GM18951 (cell line): ENCODE data around the gene UFD1.
A peak's percentile ranks its signal among the peaks of the same experiment; 100 is the strongest.
"Not testable (repeated sequence)": the region's sequence is repeated elsewhere in the genome, so short reads cannot be mapped to it uniquely, and the experiment has no call there.

Experiments
- POLR2A ChIP-seq: IDR thresholded peaks from 4 replicates; pipeline ENCODE4 v1.6.1; 2011; ENCODE audit warnings: mild to moderate bottlenecking; ENCODE audit not compliant: insufficient read length, insufficient read depth; ENCODE audit errors: extremely low read depth
- in situ Hi-C: fragments of 300-500 bp; cut with MboI; formaldehyde crosslinking; loops from one replicate; pipeline ENCODE4 v1.12.0; 2022; ENCODE audit warnings: low sequenced_read_pairs, mixed read lengths, inconsistent platforms; ENCODE audit not compliant: unreplicated experiment

Gene UFD1

GRCh38 chr22:19451570-19451969 lies 27.4 kb downstream of the UFD1 start:
- in situ Hi-C loops, result no loop called here
- no peak for TF ChIP-seq POLR2A

GRCh38 chr22:19450363-19451175 lies 28.4 kb downstream of the UFD1 start:
- in situ Hi-C loops, result no loop called here
- TF ChIP-seq POLR2A, result no peak

- no peak for TF ChIP-seq POLR2A
- in situ Hi-C loops, result no loop called here
Measured at GRCh38 chr22:19449422-19449767, 29.6 kb downstream of the UFD1 start.

GRCh38 chr22:19448739-19449421 lies 30.1 kb downstream of the UFD1 start:
- in situ Hi-C loops, result no loop called here
- TF ChIP-seq POLR2A, result no peak

- in situ Hi-C loops, result no loop called here
- no peak for TF ChIP-seq POLR2A
Measured at GRCh38 chr22:19448076-19448607, 30.9 kb downstream of the UFD1 start.

- peak; percentile 90 for TF ChIP-seq POLR2A
- in situ Hi-C loops, result no loop called here
Measured at GRCh38 chr22:19447330-19448075, 31.5 kb downstream of the UFD1 start, which contains the start of gene C22orf39. Gene C22orf39, minus strand, starts transcription at chr22:19447711. Its CDS starts 23 bp downstream, at chr22:19447688.

GRCh38 chr22:19446603-19447329 lies 32.2 kb downstream of the UFD1 start:
- no peak for TF ChIP-seq POLR2A
- in situ Hi-C loops, result no loop called here

- in situ Hi-C loops, result not testable (repeated sequence)
Measured at GRCh38 chr22:19445279-19445982, 33.6 kb downstream of the UFD1 start.

- in situ Hi-C loops, result no loop called here
- TF ChIP-seq POLR2A, result no peak
Measured at GRCh38 chr22:19443544-19444211, 35.3 kb downstream of the UFD1 start.

- in situ Hi-C loops, result no loop called here
Measured at GRCh38 chr22:19442166-19442565, 36.8 kb downstream of the UFD1 start.

GRCh38 chr22:19440411-19441195 lies 38.4 kb downstream of the UFD1 start:
- no peak for TF ChIP-seq POLR2A
- in situ Hi-C loops, result no loop called here

More at GRCh38 chr22:19442166-19442565, 36.8 kb downstream of the UFD1 start:
- no peak for TF ChIP-seq POLR2A
